CD4-positive, alpha-beta T cell treated with Interleukin-15 for 1 hour (primary cell): Measurements from ENCODE around the gene DOK7.

Experiments
- DNase-seq: peaks from one replicate; pipeline ENCODE4 v3.0.0-alpha.2; 2020

DOK7 gene

GRCh38 chr4:3464349-3464905 lies 1.3 kb downstream of the DOK7 start:
- no peak for DNase-seq

GRCh38 chr4:3464911-3465697 lies 2.0 kb downstream of the DOK7 start:
- no peak for DNase-seq

DNA sequence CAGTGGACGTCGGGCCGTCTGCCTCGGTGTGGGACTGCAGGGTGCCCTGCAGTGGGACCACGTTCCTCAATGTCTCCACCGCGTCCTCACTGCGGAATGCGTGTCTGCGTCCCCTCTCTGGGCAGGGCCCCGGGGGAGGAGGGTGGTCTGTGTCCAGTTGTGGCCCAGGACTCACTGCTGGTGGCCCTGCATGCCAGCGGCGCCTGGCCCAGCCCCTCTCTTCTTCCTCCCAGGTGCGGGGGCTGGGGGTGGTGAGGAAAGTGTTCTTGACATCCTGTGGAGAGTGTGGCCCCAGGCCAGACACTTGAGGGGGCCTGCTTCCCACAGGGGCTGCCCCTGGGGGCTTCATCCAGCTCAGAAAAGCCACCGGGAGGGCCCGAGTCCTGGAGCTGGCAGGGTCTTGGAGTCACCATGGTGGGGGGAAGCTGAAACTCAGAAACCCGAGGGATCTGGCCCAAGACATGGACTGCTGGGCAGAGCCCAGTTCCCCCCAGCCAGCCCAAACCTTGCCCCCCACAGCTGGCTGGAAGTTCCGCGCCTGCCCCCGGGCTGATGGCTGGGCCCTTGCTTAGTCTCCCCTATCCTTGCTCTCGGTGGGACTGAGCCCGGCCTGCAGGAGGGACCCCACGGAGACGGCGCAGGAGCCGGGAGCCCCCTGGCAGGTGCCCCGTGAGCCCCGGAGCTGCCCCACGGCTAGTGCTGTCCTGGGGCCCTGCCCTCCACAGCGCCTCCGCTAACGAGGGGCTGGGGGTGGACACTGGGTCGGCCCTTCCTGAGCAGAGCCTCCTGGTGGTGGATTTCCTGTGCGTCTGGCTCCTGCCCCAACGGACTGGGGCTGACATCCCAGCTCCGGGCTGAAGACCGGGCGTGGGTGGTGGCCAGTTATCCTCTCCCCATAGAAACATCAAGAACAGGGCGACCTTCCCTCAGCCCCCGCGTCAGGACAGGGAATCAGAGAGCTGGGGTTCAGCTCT lies 2.9 kb downstream of the DOK7 start:
- no peak for DNase-seq

GRCh38 chr4:3466691-3467600 lies 3.8 kb downstream of the DOK7 start:
- no peak for DNase-seq

- no peak for DNase-seq
Measured at GRCh38 chr4:3467601-3468031, 4.5 kb downstream of the DOK7 start.

GRCh38 chr4:3468154-3468553 lies 5.0 kb downstream of the DOK7 start:
- no peak for DNase-seq

- no peak for DNase-seq
Measured at GRCh38 chr4:3468804-3469203, 5.7 kb downstream of the DOK7 start.

DNA sequence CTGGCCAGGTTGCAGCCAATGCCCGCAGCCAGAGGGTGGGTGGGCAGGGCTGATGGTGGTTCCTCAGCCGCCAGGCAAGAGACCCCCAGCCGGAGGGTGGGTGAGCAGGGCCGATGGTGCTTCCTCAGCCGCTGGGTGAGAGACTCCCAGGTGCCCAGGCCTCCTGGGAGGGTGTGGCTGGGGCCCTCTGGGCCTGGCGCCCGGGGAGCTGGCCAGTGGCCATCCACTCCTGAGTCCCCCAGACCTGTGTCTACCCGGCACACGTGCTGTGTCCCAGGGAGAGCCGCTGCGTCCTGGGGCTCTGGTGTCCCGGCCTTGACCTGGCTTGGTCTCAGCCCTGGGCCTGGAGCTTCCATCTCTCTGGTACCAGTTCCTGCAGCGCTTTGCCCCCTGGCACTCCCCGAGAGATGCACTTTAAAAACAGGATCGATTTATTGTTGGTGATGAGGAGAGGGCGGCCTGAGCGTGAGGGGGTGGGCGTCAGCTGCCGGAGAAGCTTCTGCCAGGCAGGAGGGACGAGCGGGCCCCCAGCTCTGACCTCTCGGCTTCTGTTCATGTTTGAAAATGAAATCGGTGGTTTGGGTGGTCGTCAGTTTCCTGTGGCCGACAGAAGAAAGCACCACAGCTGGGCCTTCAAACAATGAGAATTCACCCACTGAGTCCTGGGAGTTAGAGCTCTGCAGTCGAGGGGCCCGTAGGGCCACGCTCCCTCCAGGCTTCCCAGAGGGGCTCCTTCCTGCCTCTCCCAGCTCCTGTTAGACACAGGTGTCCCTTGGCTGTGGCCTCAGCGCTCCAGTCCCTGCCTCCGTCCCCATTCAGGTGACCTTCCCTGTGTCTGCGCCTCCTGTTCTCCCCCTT lies 6.5 kb downstream of the DOK7 start:
- DNase-seq: no peak

GRCh38 chr4:3470244-3471097 lies 7.4 kb downstream of the DOK7 start:
- DNase-seq: no peak

- DNase-seq: no peak
Measured at GRCh38 chr4:3471098-3471760, 8.1 kb downstream of the DOK7 start.

DNA sequence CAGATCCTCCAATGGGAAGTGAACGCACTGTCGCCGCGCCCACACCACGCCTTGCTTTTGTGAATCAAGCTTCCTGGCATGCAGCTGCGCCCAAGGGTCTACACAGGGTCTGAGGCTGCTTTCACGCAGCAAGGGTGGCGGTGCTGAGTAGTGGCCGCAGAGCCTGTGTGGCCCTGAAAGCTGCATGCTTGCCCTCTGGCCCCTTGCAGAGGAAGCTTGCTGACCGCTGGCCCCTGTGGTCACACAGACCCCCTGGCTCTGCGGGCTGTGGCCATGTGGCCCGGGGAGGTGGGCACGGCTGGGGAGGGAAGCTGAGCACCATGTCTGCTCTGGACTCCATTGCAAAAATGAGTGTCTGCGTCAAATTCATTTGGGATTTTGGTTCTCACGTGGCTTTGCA lies 8.8 kb downstream of the DOK7 start:
- DNase-seq: no peak

GRCh38 chr4:3472411-3473141 lies 9.5 kb downstream of the DOK7 start:
- no peak for DNase-seq

DNA sequence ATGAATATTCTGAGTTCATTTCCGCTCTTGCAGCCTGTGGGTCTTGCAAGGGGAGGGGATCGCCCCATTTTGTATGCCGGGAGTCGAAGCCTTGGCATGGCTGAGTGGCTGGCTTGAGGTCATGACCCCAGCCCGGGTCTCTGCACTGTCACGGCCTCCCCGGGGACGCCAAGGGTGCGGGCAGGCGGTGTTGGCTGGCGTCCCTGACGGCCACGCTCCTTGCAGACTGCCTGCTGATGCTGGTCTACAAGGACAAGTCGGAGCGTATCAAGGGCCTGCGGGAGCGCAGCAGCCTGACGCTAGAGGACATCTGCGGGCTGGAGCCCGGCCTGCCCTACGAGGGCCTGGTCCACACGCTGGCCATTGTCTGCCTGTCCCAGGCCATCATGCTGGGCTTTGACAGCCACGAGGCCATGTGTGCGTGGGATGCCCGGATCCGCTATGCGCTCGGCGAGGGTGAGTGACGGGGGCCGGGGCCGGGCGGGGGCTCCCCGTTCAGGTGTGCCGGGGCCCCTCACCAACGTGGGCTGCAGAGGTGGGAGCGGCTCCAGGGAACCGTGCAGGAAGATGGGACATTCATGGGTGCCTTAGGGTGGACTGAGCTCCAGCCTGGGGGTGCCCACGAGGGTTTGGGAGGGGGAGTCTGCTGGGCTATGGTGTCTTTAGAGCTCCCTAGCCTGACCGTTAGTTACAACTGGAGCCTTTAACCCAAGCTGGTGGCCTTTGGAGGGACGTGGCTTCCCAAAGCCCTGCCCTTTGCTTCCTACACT lies 10.3 kb downstream of the DOK7 start:
- DNase-seq: no peak

DNA sequence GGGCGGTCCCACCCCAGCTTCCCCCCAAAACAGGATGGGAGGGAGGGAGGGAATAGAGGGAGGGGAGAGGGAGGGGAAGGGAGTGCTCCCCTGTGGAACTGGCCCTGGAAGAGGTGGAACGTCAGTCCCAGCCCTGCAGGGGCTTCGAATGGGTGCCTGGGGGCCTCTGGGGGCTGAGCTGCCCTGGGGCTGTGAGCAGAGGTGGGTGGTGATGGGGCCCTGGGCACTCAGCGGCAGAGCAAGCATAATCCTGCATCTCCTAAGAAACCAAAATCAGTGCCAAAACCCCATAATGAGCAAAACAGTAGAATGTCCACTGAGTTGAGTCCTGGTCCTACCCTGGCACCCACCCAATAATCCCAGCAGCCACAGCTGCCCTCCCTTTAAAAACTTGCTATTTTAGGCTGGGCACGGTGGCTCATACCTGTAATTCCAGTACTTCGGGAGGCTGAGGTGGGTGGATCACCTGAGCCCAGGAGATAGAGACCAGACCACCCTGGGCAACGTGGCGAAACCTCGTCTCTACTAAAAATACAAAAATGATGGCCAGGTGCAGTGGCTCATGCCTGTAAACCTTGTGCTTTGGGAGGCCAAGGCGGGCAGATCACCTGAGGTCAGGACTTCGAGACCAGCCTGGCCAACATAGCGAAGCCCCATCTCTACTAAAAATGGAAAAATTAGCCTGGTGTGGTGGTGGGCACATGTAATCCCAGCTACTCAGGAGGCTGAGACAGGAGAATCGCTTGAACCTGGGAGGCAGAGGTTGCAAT lies 11.1 kb downstream of the DOK7 start:
- no peak for DNase-seq

GRCh38 chr4:3475041-3475712 lies 12.1 kb downstream of the DOK7 start:
- DNase-seq: no peak

DNA sequence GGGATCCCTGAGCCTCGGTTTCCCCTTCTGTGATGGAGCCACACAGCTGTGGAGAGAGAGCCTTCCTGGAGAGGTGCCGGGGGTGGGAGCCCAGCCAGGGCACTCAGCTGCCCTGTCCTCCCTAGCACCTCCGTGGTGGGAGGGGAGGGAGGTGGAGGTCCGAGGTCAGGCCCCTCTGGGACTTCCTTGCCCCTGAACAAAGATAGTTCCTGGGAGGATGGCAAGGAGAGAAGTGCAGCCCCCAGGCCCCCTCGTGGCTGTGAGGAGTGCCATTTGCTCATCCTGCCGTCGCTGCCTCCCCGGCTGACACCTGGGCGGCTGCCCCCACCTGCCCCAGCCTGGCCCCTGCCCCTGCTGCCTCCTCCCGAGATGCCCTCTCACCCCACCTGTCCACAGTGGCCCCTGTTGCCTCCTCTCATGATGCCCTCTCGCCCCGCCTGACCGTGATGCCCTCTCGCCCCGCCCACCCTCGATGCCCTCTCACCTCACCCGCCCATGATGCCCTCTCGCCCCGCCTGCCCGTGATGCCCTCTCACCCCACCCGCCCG lies 12.7 kb downstream of the DOK7 start:
- DNase-seq: no peak

DNA sequence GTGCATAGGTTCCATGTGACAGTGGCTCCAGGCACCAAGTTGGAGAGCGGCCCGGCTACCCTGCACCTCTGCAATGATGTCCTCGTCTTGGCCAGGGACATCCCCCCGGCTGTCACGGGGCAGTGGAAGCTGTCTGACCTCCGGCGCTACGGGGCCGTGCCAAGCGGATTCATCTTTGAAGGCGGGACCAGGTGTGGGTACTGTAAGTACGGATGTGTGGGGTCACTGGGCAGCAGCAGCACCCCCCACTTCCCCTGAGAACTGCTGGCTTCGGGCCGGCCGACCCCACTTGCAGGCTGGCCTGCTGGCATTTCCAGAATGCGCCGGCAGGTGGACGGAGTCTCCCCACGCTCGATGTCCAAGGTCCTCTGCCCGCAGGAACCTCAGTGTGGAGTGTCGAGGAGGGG lies 13.2 kb downstream of the DOK7 start:
- no peak for DNase-seq
